Stimulated activated CD4-positive, alpha-beta T cell treated with anti-CD3 and anti-CD28 coated beads, Interleukin-1b, Interleukin-23, amount 100 ng/mL, for 1 hour (primary cell): ENCODE measurements around the gene TMUB1.

Experiments
- DNase-seq, 2 donors: peaks; one replicate each; pipeline ENCODE4 v3.0.0-alpha.2; 2020; ENCODE audit warnings: low read depth in 2 of 2

TMUB1 gene

GRCh38 chr7:151121380-151122170 lies 38.3 kb upstream of the TMUB1 start:
- DNase-seq: no peak

DNA sequence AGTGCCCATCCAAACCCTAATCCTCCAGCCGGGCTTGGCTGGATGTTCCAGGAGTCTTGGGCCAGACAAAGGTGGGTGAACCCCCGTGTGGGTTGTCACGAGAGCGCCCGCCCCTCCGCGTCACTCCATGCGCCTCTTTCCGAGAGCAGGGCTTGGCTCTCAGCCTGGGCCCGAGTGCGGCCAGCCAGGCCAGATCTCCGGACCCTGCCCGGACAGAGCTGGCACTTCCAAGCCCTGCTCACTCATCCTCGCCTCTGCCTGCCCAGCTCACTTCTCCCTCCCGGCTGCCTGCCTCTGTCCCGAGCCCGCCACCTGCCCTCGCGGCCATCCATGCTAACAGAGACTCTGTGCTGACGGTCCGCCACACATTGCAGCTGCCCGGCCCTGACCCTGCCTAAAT lies 37.6 kb upstream of the TMUB1 start:
- DNase-seq: no peak

DNA sequence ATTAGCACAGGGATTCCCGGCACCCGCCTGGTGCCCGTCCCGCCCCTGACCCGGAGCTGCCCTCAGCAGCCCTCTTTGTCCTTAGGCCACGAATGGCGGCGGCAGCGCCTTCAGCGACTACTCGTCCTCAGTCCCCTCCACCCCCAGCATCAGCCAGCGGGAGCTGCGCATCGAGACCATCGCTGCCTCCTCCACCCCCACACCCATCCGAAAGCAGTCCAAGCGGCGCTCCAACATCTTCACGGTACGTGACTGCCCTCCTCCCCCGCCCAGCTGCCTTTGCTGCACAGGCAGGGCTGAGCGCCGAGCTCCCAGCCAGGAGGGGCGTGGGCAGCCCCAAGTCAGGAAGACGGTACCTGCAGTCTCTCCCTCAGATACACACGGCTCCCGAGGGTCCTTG lies 36.6 kb upstream of the TMUB1 start:
- no peak for DNase-seq

DNA sequence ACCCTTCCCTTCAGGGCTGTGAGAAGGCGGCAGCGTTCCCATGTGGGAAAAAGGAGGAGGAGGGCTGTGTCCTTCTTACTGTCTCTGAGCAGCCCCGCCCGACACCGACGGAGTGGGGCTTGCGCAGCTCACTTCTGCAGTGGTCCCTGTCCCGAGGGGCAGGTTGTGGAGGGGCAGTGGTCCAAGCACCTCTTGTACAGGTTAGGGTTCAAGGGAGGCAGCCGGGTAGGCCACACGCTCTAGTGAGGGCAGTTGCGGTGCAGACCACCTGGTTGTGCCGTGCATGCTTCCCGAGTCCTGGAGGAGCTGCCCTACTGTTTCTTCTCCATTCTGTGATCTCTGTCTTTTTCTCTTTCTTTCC lies 35.7 kb upstream of the TMUB1 start:
- no peak for DNase-seq

GRCh38 chr7:151118108-151119054 lies 35.1 kb upstream of the TMUB1 start:
- no peak for DNase-seq

DNA sequence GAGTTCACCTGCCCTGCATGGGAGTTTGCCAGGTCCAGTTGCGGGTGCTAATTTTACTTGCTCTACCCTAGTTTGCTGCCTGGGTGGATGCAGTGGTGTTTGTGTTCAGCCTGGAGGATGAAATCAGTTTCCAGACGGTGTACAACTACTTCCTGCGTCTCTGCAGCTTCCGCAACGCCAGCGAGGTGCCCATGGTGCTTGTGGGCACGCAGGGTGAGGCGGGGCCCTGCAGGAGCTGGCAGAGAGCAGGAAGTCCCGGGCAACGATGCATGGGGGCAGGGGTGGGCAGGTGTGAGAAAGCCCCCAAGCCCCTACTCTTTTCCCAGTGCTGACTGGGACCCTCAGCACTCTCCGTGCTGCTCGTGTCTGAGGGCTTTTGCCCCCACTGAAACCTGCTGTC lies 34.3 kb upstream of the TMUB1 start:
- DNase-seq: peak in 1 of 2 donors; percentile 17

GRCh38 chr7:151116603-151117440 lies 33.5 kb upstream of the TMUB1 start:
- no peak for DNase-seq

DNA sequence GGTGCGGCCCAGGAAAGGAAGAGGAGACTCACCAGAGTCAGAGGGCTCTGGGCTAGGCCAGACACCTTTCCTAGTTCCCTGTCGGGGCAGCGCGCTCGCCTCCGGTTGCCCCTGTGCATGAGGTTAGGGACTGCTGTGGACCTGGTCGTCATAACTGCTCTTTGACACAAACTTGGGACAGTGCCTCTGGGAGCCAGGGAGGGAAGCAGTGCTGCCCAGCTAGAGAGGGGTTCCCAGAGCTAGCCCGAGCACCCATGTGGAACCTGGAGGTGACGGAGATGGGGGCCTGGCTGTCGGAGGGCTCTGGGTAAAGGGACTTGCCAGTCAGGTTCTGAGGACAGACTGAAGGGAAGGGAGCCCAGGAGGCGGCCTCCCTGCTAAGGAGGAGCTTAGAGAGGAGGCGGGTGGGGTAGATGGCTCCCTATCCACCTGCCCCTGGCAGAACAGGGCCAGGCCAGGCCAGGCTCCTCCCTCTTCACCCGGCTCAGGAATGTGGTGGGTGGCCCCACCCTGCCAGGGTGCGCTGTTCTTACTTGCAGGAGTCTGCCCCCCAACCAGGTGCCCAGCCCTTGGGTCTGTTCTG lies 32.6 kb upstream of the TMUB1 start:
- no peak for DNase-seq

DNA sequence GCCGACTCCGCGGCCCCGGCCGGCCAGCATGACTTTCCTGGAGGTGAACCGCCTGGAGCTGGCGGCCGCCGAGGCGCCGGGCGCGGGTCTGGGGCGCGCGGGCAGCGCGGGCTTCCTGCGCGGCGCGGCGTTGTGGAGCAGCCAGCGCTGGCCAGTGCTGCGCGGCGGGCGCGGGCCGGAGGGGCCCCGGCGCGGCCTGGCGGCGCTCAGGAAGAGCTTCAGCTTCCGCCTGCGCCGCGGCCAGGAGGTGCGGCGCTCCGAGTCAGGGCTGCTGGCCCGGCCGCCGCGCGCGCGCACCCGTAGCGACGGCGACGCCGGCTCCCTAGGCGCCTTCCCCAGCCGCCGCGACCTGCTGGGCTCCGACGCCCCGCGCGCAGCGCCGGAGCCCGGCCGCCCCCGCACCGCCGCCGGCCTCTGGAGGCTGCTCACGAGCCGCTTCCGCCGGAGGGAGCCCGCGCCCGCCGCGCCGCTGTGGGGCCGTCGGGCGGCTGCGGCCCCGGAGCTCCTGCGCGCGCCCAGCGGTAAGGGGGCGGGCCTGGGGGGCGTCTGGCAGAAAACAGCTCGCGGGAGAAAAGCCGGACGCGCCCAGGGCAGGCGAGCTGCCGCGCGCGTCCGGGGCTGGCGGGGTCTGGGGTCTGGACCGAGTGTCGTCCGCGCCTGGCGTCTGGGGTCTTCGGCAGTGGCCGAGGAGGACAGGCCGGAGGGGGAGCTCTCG lies 32.0 kb upstream of the TMUB1 start:
- DNase-seq: peak in 1 of 2 donors; percentile 22

DNA sequence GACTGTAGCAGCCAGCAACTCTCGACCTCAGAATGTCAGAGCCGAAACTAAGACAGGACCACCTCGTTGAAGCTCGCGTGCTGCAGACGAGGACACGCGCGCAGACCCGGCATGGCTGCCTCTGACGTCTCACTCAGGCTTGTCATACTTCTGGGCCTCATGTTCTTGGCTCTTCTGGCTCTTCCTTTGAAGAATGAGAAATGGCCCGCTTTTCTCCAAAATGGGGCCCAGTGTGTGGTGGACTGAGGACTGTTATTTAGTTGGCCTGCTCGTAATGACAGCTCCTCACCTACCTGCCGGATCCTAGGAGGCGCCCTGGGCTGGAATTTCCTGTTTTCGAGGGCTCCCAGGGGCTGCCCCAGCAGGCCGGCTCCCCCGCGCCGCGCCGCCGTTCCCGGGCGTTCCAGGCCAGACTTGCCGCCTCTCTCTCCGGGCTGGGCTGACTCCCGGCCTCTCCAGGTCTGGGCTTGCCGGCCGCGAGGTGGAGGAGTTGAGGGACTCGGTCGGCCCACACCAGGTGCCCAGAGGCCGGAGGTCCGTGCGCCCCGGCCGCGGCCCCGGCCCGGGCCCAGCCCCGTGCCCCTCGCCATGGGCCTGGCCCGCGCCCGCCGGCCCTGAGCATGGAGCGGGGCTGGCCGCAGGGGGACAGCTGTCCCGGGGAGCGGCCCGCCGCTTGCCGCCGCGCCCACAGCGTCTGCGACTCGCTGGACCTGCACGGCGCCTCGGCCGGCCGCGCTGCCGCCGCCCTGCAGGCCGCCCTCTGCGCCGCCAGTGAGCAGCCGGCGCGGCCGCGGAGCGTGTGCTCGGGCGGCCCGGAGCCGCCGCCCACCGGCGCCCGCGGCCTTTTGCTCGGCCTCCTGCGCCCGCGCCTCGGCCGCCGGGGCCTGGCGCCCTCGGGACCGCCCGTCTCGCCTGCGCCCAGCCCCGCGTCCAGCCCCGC lies 31.1 kb upstream of the TMUB1 start:
- DNase-seq: no peak

- DNase-seq: no peak
Measured at GRCh38 chr7:151113344-151114150, 30.3 kb upstream of the TMUB1 start.

GRCh38 chr7:151110941-151111645 lies 27.8 kb upstream of the TMUB1 start:
- DNase-seq: peak; percentile 45 to 64

DNA sequence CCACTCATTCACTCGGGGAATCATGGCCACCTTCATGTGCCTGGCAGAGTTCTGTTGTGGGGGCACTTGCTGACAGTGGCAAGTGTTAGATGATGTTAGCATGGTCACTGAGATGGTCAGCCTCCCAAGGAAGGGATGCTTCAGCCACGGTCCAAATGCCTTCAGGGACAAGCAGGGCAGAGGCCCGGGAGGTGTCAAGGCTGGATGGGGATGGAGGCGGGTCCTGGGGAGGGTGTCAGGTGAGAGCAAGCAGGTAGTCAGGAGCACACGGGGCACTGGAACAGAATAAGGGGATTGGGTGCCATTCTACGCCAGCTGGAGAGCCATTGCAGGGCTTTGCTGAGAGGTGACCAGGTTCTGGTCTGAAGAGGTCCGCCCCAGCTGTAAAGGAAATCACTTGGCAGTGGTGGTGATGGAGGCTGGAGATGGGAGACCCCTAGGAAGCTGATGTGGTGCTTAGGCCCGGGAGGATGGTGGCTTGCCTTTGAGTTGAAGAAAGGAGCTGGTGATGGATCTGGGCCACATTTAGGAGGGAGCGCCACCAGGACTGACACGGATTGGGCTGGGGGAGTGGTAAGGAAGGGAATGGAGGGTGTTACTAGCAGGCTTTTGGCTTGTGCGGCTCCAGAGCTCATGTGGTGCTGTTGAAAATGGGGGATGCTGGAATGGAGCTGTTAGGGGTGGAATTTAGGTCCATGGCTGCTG lies 27.1 kb upstream of the TMUB1 start:
- DNase-seq: no peak

- no peak for DNase-seq
Measured at GRCh38 chr7:151109094-151110048, 26.1 kb upstream of the TMUB1 start.

- DNase-seq: no peak
Measured at GRCh38 chr7:151107882-151108281, 24.6 kb upstream of the TMUB1 start.

DNA sequence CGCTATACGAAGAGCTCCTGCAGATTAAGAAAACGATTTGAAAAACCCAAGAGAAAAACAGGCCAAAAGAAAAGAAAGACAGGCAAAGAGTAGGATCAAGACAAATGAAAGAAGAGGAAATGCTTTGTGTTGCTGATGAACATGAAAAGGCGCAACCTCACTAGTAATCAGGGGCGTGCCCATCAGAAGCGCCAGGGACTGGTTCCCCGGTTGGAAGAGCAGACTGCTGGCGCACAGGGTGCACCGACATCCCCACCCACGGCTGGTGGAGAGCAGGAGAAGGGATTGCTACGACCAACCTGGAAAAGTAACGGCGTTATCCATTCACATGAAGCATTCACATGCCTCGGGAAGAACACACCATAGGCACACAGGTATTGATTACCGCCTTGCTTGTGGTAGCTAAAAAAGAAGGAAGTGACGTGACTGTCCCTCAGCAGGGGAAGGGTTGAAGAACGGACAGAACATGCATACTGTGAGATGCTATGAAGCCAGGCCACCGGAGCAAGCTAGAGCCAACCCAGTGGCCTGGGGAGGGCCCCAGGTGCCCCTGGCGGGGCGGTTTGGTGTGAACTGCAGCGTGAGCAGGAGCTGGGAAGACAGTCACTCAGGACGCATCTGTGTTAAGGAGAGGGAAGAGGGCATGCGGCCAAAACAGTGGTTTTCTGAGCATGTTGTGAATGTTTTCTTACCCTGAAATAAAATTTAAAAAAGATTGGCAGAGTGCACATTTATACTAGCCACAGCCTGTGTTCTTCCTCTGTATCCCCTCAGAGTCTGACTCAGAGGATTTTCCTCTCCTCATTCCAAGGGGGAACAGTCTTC lies 21.3 kb upstream of the TMUB1 start:
- no peak for DNase-seq
